ENCODE results near the gene TMEM178B. TPM values are rescaled to one million over a fixed set of nuclear protein-coding genes. Genes with fewer than 3 reads are reported as not detected.
"Not testable (repeated sequence)": the region's sequence is repeated elsewhere in the genome, so short reads cannot be mapped to it uniquely, and the experiment has no call there.

The TMEM178B gene
- total and polyA plus RNA-seq, 10 of the 15 experiments (the other 5 are each of a cell fraction or from before 2014, with no cell fraction given): 0.01 to 1.1 (median 0.04) TPM; not detected in 2

GRCh38 chr7:141116661-141117060 lies 42.8 kb downstream of the TMEM178B start:
- SMC1A ChIA-PET (ENCODE audit: uncharacterized antibody, unreplicated experiment); POLR2A ChIA-PET; H3K4me2 ChIP-seq (ENCODE audit: control insufficient read depth, insufficient read depth): not testable (repeated sequence)

GRCh38 chr7:141118767-141119166 lies 44.9 kb downstream of the TMEM178B start:
- DNase-seq (ENCODE audit: low read depth, low spot score) (no peak), ATAC-seq (no peak), FAIRE-seq (no peak)
- no peak overlapping the region for H3K27ac ChIP-seq (ENCODE audit: control insufficient read depth, insufficient read depth)
- H3K9ac ChIP-seq (ENCODE audit: control insufficient read depth, insufficient read depth, low read length): no peak overlapping the region
- H3K4me2 ChIP-seq (ENCODE audit: control insufficient read depth, insufficient read depth): no peak overlapping the region
- H3K9me3 ChIP-seq (replicated peaks; ENCODE audit: control insufficient read depth, insufficient read depth, low read length): no peaks in the 10 kb centered on the region
- no peak overlapping the region for H2AFZ ChIP-seq (ENCODE audit: control insufficient read depth, low read depth, low read length)
- in situ Hi-C loops (cut with MboI) (no loop called here), intact Hi-C loops (cut with micrococcal nuclease; ENCODE audit: unreplicated experiment) (no loop called here)
- WGBS (ENCODE audit: insufficient coverage, insufficient replicate concordance, low lambda C conversion rate, missing lambda C conversion rate): 43% methylated on average over 6 of the region's 6 CpGs
- ChIA-PET SMC1A (ENCODE audit: uncharacterized antibody, unreplicated experiment) (no interaction called here), CTCF (interaction anchor here (1.7 kb wide), 1 partner anchor 113 kb away, joined by 5 read pairs; no protein-coding TSS in a partner anchor), RAD21 (ENCODE audit: unreplicated experiment) (no interaction called here), POLR2A (no interaction called here)
- H3K79me2 ChIP-seq (ENCODE audit: control insufficient read depth, insufficient read depth, low read length): no peaks in the 10 kb centered on the region
- no peak overlapping the region for H3K4me3 ChIP-seq
- H4K20me1 ChIP-seq (ENCODE audit: control insufficient read depth, insufficient read depth): no peaks in the 10 kb centered on the region
- no peaks in the 10 kb centered on the region for H3K4me1 ChIP-seq (ENCODE audit: control insufficient read depth, insufficient read depth, low read length)
- H3K36me3 ChIP-seq (ENCODE audit: control insufficient read depth in 2 of 2, insufficient read depth in 2 of 2, low read length in 1 of 2): no peaks in the 10 kb centered on the region
- BruUV-seq (replicated peaks): no TSS peak
- H3K27me3 ChIP-seq (replicated peaks in 1 of 2; ENCODE audit: control insufficient read depth in 2 of 2, insufficient read depth in 2 of 2, low read length in 1 of 2): no peaks in the 10 kb centered on the region
- TF ChIP-seq SMARCA5 (IDR thresholded peaks at IDR 0.05) (no peak), MTA2 (IDR thresholded peaks at IDR 0.05; ENCODE audit: low read depth) (no peak), CBX5 (IDR thresholded peaks at IDR 0.05; ENCODE audit: low read depth) (no peak), ATF7 (IDR thresholded peaks at IDR 0.05; ENCODE audit: low read depth) (no peak), TCF7 (IDR thresholded peaks at IDR 0.05; ENCODE audit: borderline replicate concordance) (no peak), ETV6 (conservative IDR thresholded peaks at IDR 0.05 in 1 of 2, IDR thresholded peaks at IDR 0.05 in 1 of 2; ENCODE audit: borderline replicate concordance in 1 of 2, low read depth in 1 of 2) (no peak), E4F1 (IDR thresholded peaks at IDR 0.05; ENCODE audit: borderline replicate concordance, partially characterized antibody) (no peak), NBN (IDR thresholded peaks at IDR 0.05) (no peak), RUNX3 (IDR thresholded peaks at IDR 0.05; ENCODE audit: low read length) (no peak), MTA3 (IDR thresholded peaks at IDR 0.05; ENCODE audit: borderline replicate concordance, low read length) (no peak), NFXL1 (IDR thresholded peaks at IDR 0.05; ENCODE audit: borderline replicate concordance) (no peak), RB1 (IDR thresholded peaks at IDR 0.05; ENCODE audit: borderline replicate concordance) (no peak), CTCF (IDR thresholded peaks at IDR 0.05 in 2 of 3, conservative IDR thresholded peaks at IDR 0.05 in 1 of 3; ENCODE audit: control insufficient read depth in 2 of 3, extremely low read depth in 1 of 3, insufficient read depth in 1 of 3, low read depth in 3 of 3, low read length in 3 of 3) (no peak)

More at GRCh38 chr7:141116661-141117060, 42.8 kb downstream of the TMEM178B start:
- intact Hi-C loops (cut with micrococcal nuclease; ENCODE audit: unreplicated experiment); RAD21 ChIA-PET (ENCODE audit: unreplicated experiment); DNase-seq (ENCODE audit: low read depth, low spot score); BruUV-seq (replicated peaks); in situ Hi-C loops (cut with MboI); H3K79me2 ChIP-seq (ENCODE audit: control insufficient read depth, insufficient read depth, low read length); H2AFZ ChIP-seq (ENCODE audit: control insufficient read depth, low read depth, low read length); H3K9ac ChIP-seq (ENCODE audit: control insufficient read depth, insufficient read depth, low read length); CTCF ChIA-PET; H3K4me3 ChIP-seq; H4K20me1 ChIP-seq (ENCODE audit: control insufficient read depth, insufficient read depth); ATAC-seq; FAIRE-seq; H3K36me3 ChIP-seq (ENCODE audit: control insufficient read depth in 2 of 2, insufficient read depth in 2 of 2, low read length in 1 of 2); H3K9me3 ChIP-seq (replicated peaks; ENCODE audit: control insufficient read depth, insufficient read depth, low read length); H3K27me3 ChIP-seq (replicated peaks in 1 of 2; ENCODE audit: control insufficient read depth in 2 of 2, insufficient read depth in 2 of 2, low read length in 1 of 2); H3K27ac ChIP-seq (ENCODE audit: control insufficient read depth, insufficient read depth); H3K4me1 ChIP-seq (ENCODE audit: control insufficient read depth, insufficient read depth, low read length): not testable (repeated sequence)
- 32% methylated on average over 2 of the region's 2 CpGs for WGBS (ENCODE audit: insufficient coverage, insufficient replicate concordance, low lambda C conversion rate, missing lambda C conversion rate)

Data from GM12878 (cell line).